ENCODE measurements around the gene KMT2E.

The KMT2E gene

DNA sequence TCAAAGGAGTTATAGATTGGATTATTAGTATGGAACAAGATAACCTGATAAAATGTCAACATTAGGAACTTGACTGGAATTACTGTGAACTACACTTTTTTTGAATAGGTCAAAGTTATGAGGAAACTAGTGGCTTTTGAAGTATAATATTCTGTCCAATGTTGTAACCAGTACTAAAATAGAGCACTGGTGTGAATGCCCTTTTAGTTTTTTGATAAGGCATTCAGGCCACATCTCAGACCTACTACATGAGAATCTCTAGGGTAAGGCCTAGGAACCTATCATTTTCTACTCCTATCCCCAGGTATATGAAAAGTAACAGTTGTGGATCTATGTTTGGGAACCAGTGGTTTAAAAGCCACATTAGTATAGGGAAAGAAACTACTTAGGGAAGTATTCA is 16.4 kb downstream of the KMT2E start:
- DNase-seq (ENCODE audit: low spot score) (no peak), ATAC-seq (ENCODE audit: low read depth) (no peak)
- no peaks in the 10 kb centered on the region for H3K27me3 ChIP-seq (ENCODE audit: insufficient read depth, poor library complexity, severe bottlenecking)
- H3K4me1 ChIP-seq (ENCODE audit: insufficient read depth, poor library complexity, severe bottlenecking): peaks cover 14% of the 10 kb centered on the region
- H3K4me3 ChIP-seq (ENCODE audit: severe bottlenecking): no peak overlapping the region
- H3K9me3 ChIP-seq (ENCODE audit: severe bottlenecking): no peaks in the 10 kb centered on the region
- TF ChIP-seq, protein P1, sequence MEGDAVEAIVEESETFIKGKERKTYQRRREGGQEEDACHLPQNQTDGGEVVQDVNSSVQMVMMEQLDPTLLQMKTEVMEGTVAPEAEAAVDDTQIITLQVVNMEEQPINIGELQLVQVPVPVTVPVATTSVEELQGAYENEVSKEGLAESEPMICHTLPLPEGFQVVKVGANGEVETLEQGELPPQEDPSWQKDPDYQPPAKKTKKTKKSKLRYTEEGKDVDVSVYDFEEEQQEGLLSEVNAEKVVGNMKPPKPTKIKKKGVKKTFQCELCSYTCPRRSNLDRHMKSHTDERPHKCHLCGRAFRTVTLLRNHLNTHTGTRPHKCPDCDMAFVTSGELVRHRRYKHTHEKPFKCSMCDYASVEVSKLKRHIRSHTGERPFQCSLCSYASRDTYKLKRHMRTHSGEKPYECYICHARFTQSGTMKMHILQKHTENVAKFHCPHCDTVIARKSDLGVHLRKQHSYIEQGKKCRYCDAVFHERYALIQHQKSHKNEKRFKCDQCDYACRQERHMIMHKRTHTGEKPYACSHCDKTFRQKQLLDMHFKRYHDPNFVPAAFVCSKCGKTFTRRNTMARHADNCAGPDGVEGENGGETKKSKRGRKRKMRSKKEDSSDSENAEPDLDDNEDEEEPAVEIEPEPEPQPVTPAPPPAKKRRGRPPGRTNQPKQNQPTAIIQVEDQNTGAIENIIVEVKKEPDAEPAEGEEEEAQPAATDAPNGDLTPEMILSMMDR (IDR thresholded peaks at IDR 0.05; ENCODE audit: poor library complexity, severe bottlenecking): no peak
- no peak overlapping the region for H3K27ac ChIP-seq (ENCODE audit: poor library complexity, severe bottlenecking)
- peaks cover 2% of the 10 kb centered on the region; the same call in 1 of the 2 replicates for H3K36me3 ChIP-seq (ENCODE audit: low read depth)

DNA sequence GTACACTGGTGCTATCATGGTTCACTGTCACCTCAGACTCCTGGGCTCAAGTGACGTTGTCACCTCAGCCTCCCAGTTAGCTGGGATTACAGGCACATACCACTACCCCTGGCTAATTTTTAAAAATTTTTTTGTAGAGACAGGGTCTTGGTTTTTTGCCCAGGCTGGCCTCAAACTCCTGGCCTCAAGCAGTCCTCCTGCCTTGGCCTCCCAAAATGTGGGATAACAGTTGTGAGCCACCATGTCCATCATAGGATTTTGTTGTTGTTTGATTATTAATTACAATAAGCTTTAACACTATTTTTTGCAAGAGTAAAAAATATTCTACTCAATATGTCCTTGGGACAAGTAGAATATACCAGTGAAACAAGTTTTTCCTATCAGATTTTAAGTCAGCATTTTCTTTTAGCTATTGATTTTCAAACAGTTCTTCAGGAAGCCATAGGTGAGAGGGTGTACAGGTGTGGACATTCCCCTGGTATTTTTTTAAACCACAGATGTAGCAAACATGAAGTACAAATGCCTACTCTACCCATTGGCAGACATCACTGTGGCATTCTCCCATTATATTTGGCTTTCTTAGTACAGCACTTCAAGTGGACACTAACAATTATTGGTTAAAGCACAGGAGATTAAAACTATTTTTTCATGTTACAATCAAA is 18.7 kb downstream of the KMT2E start:
- H3K9me3 ChIP-seq (ENCODE audit: severe bottlenecking): no peaks in the 10 kb centered on the region
- no peak for DNase-seq (ENCODE audit: low spot score)
- H3K27me3 ChIP-seq (ENCODE audit: insufficient read depth, poor library complexity, severe bottlenecking): no peaks in the 10 kb centered on the region
- no peak overlapping the region for H3K27ac ChIP-seq (ENCODE audit: poor library complexity, severe bottlenecking)
- TF ChIP-seq, protein P1 (IDR thresholded peaks at IDR 0.05; ENCODE audit: poor library complexity, severe bottlenecking): no peak
- no peaks in the 10 kb centered on the region for H3K4me1 ChIP-seq (ENCODE audit: insufficient read depth, poor library complexity, severe bottlenecking)
- H3K36me3 ChIP-seq (ENCODE audit: low read depth): peaks cover 8% of the 10 kb centered on the region; the same call in 1 of the 2 replicates
- no peak overlapping the region for H3K4me3 ChIP-seq (ENCODE audit: severe bottlenecking)
- no peak for ATAC-seq (ENCODE audit: low read depth)

DNA sequence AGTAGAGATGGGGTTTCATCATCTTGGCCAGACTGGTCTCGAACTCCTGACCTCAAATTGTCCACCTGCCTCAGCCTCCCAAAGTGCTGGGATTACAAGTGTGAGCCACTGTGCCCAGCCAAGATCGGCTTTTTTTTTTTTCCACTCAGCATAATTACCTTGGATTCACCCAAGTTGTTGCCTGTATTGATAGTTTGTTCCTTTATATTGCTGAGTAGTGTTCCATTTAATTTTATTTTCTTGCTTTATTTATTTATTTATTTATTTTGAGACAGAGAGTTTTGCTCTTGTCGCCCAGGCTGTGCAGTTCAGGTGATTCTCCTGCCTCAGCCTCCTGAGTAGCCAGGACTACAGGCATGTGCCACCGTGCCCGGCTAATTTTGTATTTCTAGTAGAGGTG is 21.3 kb downstream of the KMT2E start:
- Histone ChIP-seq H3K27me3 (ENCODE audit: insufficient read depth, poor library complexity, severe bottlenecking) (no peaks in the 10 kb centered on the region), H3K36me3 (ENCODE audit: low read depth) (peaks cover 34% of the 10 kb centered on the region), H3K4me3 (ENCODE audit: severe bottlenecking) (no peak overlapping the region), H3K9me3 (ENCODE audit: severe bottlenecking) (no peaks in the 10 kb centered on the region), H3K4me1 (ENCODE audit: insufficient read depth, poor library complexity, severe bottlenecking) (no peaks in the 10 kb centered on the region), H3K27ac (ENCODE audit: poor library complexity, severe bottlenecking) (no peak overlapping the region)
- no peak for DNase-seq (ENCODE audit: low spot score)
- TF ChIP-seq, protein P1 (IDR thresholded peaks at IDR 0.05; ENCODE audit: poor library complexity, severe bottlenecking): no peak
- no peak for ATAC-seq (ENCODE audit: low read depth)

DNA sequence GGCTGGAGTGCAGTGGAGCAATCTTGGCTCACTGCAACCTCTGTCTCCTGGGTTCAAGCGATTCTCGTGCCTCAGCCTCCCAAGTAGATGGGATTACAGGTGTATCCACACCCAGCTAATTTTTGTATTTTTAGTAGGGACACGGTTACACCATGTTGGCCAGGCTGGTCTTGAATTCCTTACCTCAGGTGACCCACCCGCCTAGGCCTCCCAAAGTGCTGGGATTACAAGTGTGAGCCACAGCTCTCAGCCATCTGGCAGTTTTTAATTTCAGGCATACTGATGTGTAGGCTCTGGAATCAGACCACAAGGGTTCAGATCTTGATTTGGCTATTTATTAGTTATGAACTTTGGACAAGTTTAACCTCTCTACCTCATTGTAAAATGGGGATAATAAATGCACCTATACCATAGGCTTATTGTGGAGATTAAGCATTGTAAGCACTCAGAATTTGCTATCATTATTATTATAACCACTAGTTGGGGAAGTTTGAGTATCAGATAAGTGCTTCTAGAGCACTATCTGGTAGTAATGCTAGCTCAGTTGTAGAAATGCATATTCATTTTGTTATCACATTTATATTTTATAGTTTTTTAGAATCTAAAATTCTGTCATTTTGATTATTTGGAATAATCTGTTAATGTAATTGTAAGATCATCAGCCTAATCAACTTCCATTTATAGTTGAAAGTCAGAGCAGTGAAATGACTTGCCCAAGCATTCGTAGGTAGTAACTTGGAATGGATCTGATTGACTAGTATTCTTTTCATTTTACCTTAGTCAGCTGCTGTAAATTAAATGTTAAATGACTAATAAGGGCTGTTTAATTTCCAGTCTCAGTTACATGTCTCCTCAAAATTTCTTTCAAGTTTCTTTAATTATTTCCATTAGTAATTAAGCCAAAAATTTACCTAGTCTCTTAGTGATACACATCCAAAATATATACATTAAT is 22.5 kb downstream of the KMT2E start:
- TF ChIP-seq, protein P1 (IDR thresholded peaks at IDR 0.05; ENCODE audit: poor library complexity, severe bottlenecking): no peak
- ATAC-seq (ENCODE audit: low read depth) (no peak), DNase-seq (ENCODE audit: low spot score) (no peak)
- Histone ChIP-seq H3K4me1 (ENCODE audit: insufficient read depth, poor library complexity, severe bottlenecking) (no peaks in the 10 kb centered on the region), H3K27ac (ENCODE audit: poor library complexity, severe bottlenecking) (no peak overlapping the region), H3K4me3 (ENCODE audit: severe bottlenecking) (no peak overlapping the region), H3K27me3 (ENCODE audit: insufficient read depth, poor library complexity, severe bottlenecking) (no peaks in the 10 kb centered on the region), H3K36me3 (ENCODE audit: low read depth) (peaks cover 46% of the 10 kb centered on the region), H3K9me3 (ENCODE audit: severe bottlenecking) (no peaks in the 10 kb centered on the region)
